Measurements from ENCODE around the gene ATP8B1. TPM values are rescaled to one million over a fixed set of nuclear protein-coding genes. Genes with fewer than 3 reads are reported as not detected.
A peak's percentile ranks its signal among the peaks of the same experiment; 100 is the strongest.

ATP8B1 gene
- total RNA-seq, 1 experiment from 2014 or later, result 12.4 TPM

DNA sequence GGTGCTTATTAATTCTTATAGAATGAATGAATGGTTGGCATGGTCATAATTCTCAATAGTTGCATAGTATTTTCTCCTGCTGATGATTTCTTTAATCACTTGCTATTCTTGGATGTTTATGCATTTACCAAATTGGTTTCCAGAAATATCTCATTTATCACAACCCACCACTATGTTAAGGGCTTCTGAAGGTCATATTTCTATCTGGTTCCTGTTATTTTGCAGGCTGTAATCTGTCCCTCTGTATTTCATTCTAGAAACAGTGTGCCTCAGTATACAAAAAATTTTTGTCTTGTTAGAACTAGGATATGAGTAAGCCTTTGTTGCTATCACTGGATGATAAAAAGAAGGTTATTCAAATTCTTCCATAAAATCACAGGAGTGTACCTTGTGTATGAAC lies 6.1 kb upstream of the ATP8B1 start:
- no peak for DNase-seq (ENCODE audit: low read depth in 1 of 2, low spot score in 2 of 2)
- H3K9me3 ChIP-seq (replicated peaks), result peaks cover 4% of the 10 kb centered on the region; the same call in 1 of the 2 replicates
- H3K4me3 ChIP-seq, result no peak overlapping the region
- no peaks in the 10 kb centered on the region for H3K27me3 ChIP-seq (replicated peaks)
- no peaks in the 10 kb centered on the region for H3K36me3 ChIP-seq
- 0 out of 2 replicates have a peak overlapping the region, but pooled peaks have one; percentile 0 for H3K27ac ChIP-seq
- peaks cover 59% of the 10 kb centered on the region for H3K4me1 ChIP-seq (replicated peaks)

DNA sequence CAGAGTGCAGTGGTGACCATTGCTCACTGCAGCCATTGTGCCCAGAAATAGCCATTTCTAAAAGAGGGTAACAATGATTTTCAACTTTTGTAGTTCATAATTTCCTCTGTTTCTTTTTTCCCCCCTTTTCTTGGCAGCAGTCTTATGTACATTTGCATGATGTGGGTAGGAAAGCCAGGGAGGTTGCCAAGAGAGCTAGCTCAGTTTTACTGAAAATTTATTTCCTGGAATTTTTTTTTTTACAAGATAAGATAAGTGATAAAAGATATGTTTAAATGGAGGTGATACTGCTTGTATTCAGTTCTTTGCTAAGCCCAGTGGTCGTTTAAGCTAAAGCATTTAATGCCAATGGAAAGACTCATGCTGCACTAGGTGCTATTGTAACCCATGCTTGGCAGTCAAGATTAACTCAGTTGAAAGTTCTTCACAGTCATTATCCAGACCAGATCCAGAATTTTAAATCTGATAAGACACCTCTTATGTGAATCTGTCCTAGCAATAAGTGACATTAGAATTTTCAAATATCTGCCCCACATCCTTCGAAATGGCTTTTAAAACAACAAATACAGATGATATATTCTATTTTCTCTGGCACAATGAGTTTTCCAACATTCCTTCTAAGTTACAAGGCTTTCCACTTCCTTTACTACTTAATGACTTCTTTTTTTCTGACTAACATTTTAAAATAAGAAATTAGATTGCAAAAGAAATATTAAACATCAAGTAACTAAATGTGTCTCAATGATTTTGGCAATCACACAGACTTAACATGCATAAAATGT lies 4.4 kb upstream of the ATP8B1 start:
- Histone ChIP-seq H3K27ac (peak overlapping the region; percentile 96), H3K36me3 (no peaks in the 10 kb centered on the region), H3K27me3 (replicated peaks) (no peaks in the 10 kb centered on the region), H3K4me3 (no peak overlapping the region), H3K4me1 (replicated peaks) (peaks cover 55% of the 10 kb centered on the region), H3K9me3 (replicated peaks) (peaks cover 4% of the 10 kb centered on the region; the same call in 1 of the 2 replicates)
- DNase-seq (ENCODE audit: low read depth in 1 of 2, low spot score in 2 of 2), result peak in 1 of 2 experiments; percentile 72

DNA sequence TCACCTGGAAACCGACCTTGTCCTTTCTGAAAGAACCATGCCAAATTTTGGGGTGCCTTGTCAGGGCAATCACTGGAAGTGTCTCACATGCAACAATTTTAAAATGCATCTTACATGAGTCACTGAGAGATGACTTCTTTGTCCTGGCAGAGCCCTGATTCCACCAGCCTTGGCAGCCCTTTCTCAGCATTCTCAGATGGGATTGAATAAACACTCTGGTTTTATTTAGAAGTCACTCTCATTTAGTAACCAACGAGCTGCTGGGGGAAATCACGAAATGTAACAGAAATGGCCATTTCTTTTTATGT lies 3.8 kb upstream of the ATP8B1 start:
- Histone ChIP-seq H3K4me1 (replicated peaks) (peaks cover 59% of the 10 kb centered on the region), H3K27me3 (replicated peaks) (no peaks in the 10 kb centered on the region), H3K4me3 (no peak overlapping the region), H3K27ac (peak overlapping the region; percentile 96), H3K9me3 (replicated peaks) (peaks cover 2% of the 10 kb centered on the region; the same call in 1 of the 2 replicates), H3K36me3 (peaks cover 4% of the 10 kb centered on the region; the same call in 1 of the 2 replicates)
- peak; percentile 84 to 87 for DNase-seq (ENCODE audit: low read depth in 1 of 2, low spot score in 2 of 2)

DNA sequence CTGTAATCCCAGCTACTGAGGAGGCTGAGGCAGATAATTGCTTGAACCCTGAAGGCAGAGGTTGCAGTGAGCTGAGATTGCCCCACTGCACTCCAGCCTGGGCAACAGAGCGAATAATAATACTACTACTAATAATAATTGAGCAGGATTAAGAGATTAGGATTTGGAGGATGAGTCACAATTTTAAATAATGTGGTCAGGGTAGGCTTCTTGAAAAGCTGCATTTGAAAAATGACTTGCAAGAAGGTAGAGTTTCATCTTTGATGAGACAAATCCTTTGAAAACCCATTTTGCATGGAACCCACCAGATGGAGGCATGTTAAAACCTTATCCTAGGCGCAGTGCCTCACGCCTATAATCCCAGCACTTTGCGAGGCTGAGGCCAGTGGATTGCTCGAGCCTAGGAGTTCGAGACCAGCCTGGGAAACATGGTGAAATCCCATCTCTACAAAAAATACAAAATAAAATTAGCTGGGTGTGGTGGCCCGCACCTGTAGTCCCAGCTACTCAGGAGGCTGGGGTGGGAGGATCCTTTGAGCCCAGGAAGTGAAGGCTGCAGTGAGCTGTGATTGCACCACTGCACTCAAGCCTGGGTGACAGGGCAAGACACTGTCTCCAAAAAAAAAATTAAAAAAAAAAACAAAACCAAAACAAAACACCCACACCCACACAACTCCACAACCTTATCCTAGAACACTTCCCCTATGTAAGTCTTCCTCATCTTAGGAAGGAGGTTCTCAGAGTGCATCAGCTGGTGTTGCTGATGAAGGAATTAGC lies 3.3 kb upstream of the ATP8B1 start:
- Histone ChIP-seq H3K9me3 (replicated peaks) (no peaks in the 10 kb centered on the region), H3K4me1 (replicated peaks) (peaks cover 57% of the 10 kb centered on the region), H3K4me3 (no peak overlapping the region), H3K27me3 (replicated peaks) (no peaks in the 10 kb centered on the region), H3K27ac (peak overlapping the region; percentile 96), H3K36me3 (peaks cover 4% of the 10 kb centered on the region; the same call in 1 of the 2 replicates)
- no peak for DNase-seq (ENCODE audit: low read depth in 1 of 2, low spot score in 2 of 2)

DNA sequence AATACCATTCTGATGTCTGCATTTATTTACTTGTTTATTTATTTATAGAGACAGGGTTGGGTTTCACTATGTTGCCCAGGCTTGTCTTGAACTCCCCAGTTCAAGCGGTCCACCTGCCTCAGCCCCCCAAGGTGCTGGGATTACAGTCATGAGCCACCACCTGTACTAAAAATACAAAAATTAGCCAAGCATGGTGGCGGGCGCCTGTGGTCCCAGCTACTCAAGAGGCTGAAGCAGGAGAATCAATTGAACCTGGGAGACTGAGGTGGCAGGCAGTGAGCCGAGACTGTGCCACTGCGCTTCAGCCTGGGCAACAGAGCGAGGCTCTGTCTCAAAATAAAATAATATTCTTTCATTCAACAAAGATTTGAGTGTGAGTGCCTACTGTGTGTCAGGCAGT lies 2.0 kb upstream of the ATP8B1 start:
- Histone ChIP-seq H3K4me3 (no peak overlapping the region), H3K36me3 (peaks cover 4% of the 10 kb centered on the region; the same call in 1 of the 2 replicates), H3K27me3 (replicated peaks) (no peaks in the 10 kb centered on the region), H3K9me3 (replicated peaks) (no peaks in the 10 kb centered on the region), H3K27ac (no peak overlapping the region), H3K4me1 (replicated peaks) (peaks cover 54% of the 10 kb centered on the region)
- no peak for DNase-seq (ENCODE audit: low read depth in 1 of 2, low spot score in 2 of 2)

DNA sequence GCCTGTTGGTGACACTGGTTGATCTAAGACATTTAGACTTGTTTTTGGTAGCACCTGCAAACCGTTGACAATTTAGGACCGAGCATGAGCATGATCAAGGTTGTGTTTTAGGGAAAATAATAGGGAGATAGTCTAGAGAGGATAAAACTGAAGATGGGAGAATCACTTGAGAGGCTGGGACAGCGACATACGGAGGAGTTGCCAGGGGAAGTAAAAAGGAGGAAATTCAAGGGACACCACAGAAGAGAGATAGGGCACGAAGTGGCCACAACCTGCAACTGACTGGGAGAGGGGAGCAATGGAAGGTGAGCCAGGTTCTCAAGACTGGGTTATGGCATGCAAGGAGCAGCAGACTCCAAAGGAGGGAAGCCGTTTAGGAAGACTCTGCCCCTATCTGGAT lies 1.4 kb upstream of the ATP8B1 start:
- Histone ChIP-seq H3K27me3 (replicated peaks) (no peaks in the 10 kb centered on the region), H3K4me1 (replicated peaks) (peaks cover 52% of the 10 kb centered on the region), H3K27ac (no peak overlapping the region), H3K36me3 (peaks cover 4% of the 10 kb centered on the region; the same call in 1 of the 2 replicates), H3K4me3 (no peak overlapping the region), H3K9me3 (replicated peaks) (no peaks in the 10 kb centered on the region)
- no peak for DNase-seq (ENCODE audit: low read depth in 1 of 2, low spot score in 2 of 2)

DNA sequence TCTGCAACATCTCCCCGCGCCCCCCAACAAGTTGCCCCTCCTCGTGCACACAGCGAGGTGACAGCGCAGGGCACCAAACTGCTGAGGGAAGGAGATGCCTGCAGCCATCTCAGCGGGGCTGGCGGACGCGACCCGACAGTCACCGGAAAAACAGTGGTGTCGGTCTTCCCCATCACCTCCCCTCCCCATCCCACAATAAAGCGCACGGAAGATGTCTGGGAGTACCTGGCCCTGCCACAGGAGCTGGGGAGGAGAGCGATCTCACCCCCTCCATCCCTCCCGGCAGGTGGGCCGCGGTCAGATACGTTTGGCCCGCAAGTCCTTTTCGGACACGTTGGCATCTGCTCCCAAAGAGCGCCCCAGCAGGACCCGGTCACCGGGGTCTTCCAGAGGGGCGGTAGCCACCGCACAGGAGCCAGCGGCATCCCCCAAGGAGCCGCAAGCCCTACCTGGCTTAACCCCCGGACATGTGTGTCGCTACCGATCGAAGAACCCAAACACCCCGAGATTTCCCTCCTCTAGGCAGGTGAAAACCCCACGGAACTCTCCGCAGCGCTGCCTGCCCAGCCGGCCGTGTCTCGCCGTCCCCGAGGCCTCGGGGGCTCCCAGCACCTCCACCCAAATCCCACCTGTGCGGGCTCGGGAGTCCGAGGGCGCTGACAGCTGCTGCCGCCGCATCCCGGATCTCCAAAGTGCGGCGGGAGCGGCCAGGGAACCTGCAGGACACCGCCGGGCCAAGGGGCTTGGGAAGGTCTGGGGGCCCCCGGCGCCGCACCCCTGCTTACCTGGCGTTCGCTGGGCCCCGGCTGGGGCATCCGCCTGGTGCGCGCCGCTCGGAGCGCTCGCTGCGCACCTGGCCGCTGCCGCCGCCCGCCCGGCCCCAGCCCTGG lies 657 bp downstream of the ATP8B1 start:
- peaks cover 4% of the 10 kb centered on the region; the same call in 1 of the 2 replicates for H3K36me3 ChIP-seq
- H3K27me3 ChIP-seq (replicated peaks), result no peaks in the 10 kb centered on the region
- no peak for DNase-seq (ENCODE audit: low read depth in 1 of 2, low spot score in 2 of 2)
- H3K9me3 ChIP-seq (replicated peaks), result no peaks in the 10 kb centered on the region
- peak overlapping the region; percentile 75 for H3K4me3 ChIP-seq
- H3K4me1 ChIP-seq (replicated peaks), result peaks cover 31% of the 10 kb centered on the region
- H3K27ac ChIP-seq, result no peak overlapping the region

DNA sequence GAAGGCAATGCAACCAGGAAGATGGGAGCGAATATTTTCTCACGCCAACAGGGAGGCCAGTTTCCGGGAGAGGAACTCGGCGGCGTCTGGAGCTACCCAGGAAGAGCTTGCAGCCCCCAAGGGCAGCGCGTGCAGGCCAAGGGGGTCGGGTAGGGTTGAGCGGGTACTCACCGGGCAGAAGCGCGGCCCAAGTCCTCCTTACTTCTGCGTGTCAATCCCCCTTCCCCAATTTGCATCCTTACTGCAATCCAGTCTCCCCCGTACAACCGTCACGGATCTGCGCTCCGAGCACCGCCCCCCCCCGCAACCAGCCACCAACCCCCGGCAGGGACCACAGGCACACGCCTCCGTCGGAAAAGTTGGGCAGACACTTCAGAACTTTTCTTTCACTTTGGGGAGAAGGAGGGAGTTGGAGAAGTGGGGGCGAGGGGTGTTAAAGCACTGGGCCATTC lies 1.3 kb downstream of the ATP8B1 start:
- H3K27ac ChIP-seq, result no peak overlapping the region
- DNase-seq (ENCODE audit: low read depth in 1 of 2, low spot score in 2 of 2), result no peak

DNA sequence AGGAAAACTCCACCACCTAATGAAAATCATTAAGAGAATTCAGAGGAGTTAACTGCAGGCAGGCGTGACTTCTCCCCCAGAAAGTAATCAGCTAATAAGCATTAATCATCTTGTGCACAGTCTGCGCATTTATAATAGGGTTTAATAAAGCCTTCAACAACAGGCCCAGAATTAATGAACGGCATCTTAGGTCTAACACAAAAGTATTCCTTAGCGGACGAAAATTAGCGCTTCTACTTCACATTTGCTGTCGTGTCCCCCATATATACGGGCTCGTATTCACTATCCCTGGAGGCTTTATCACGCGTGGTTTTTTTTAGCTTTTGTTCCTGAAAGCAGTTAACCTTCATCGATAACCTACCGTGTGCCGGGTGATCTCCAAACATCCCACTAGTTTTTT lies 1.8 kb downstream of the ATP8B1 start:
- Histone ChIP-seq H3K27me3 (replicated peaks) (no peaks in the 10 kb centered on the region), H3K9me3 (replicated peaks) (no peaks in the 10 kb centered on the region), H3K4me3 (peak overlapping the region; percentile 75), H3K4me1 (replicated peaks) (peaks cover 25% of the 10 kb centered on the region), H3K36me3 (peaks cover 4% of the 10 kb centered on the region; the same call in 1 of the 2 replicates), H3K27ac (no peak overlapping the region)
- DNase-seq (ENCODE audit: low read depth in 1 of 2, low spot score in 2 of 2), result no peak

More for the DNA sequence above, 1.3 kb downstream of the ATP8B1 start:
- Histone ChIP-seq H3K9me3 (replicated peaks) (no peaks in the 10 kb centered on the region), H3K4me1 (replicated peaks) (peaks cover 30% of the 10 kb centered on the region), H3K4me3 (peak overlapping the region; percentile 75), H3K36me3 (peaks cover 4% of the 10 kb centered on the region; the same call in 1 of the 2 replicates), H3K27me3 (replicated peaks) (no peaks in the 10 kb centered on the region)

DNA sequence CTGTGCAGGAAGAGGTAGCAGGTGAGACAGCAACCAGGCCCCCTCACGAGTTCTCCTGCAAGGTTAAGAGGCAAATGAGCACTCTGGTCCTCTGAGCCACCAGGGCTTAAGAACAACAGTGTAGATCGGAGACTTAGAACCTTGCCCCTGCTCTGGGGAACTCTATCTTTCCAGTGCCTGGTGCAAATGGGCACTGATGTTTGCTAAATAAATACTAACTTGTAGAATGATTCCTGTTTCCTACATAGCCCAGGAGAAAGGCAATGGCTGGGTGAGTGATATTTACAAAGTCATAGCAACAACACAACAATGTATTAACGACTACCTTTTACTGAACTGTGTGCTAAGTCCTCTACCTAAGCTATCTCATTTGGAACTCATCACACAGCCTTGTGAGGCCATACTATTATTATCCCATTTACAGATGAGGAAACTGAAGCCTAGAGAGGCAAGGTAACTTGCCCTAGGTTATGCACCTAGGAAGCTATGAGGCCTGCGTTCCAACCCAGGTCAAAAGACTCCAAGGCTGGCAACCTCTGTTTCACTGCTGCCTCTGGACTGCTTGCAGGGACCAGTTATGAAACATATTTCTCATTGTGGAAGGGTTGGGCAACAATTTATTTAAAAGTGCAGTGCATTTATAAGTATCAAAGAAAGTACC lies 4.3 kb downstream of the ATP8B1 start:
- no peak overlapping the region for H3K27ac ChIP-seq

DNA sequence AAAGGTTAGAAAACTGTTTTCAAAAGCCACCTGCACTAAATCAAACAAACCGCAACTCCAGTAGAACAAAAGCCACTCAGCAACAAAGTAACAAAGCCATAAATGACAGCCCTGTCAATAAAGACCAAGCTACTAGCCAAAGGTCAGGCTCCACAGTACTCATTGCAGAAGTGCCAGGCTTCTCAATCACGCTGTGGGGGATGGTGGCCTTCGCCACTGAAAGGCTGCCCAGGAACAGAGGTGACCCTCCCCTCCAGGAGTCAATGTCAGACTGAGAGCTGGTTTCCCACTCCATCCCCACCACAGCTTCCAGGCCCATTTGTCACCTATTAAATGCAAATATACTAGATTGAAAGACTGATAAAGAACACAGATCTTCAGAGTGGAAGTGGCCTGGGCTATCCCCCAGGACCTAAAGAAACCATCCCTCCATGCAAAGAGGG lies 5.9 kb downstream of the ATP8B1 start:
- Histone ChIP-seq H3K4me1 (replicated peaks) (peaks cover 29% of the 10 kb centered on the region), H3K27me3 (replicated peaks) (no peaks in the 10 kb centered on the region), H3K9me3 (replicated peaks) (no peaks in the 10 kb centered on the region), H3K4me3 (no peak overlapping the region), H3K27ac (no peak overlapping the region), H3K36me3 (peaks cover 2% of the 10 kb centered on the region; the same call in 1 of the 2 replicates)
- no peak for DNase-seq (ENCODE audit: low read depth in 1 of 2, low spot score in 2 of 2)

More for the DNA sequence above, 4.3 kb downstream of the ATP8B1 start:
- no peak for DNase-seq (ENCODE audit: low read depth in 1 of 2, low spot score in 2 of 2)
- Histone ChIP-seq H3K4me1 (replicated peaks) (peaks cover 24% of the 10 kb centered on the region), H3K36me3 (peaks cover 4% of the 10 kb centered on the region; the same call in 1 of the 2 replicates), H3K27me3 (replicated peaks) (no peaks in the 10 kb centered on the region), H3K9me3 (replicated peaks) (no peaks in the 10 kb centered on the region), H3K4me3 (no peak overlapping the region)

DNA sequence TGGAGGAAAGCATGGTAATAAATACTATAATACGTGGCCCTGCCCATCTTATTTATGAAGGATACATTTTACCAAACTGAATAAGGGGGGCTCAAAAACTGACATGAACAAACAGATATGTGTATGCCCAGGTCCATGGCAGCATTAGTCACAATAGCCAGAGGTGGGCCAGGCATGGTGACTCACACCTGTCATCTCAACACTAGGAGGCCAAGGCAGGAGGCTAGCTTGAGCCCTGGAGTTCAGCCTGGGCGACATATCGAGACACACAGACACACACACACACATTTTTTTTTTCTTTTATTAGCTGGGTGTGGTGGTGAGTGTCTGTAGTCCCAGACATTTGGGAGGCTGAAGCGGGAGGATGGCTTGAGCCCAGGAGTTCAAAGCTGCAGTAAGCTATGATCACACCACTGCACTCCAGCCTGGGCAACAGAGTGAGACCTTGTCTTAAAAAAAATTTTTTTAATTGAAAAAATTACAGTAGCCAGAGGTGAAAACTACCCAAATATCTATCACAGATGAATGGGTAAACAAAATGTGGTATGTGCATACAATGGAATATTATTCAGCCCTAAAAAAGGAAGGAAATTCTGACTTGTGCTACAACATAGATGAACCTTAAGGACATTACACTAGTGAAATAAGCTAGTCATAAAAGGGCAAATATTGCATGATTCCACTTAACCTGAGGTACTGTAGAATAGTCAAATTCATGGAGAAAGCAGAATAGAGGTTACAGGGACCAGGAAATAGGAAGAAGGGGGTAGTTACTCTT lies 8.0 kb downstream of the ATP8B1 start:
- Histone ChIP-seq H3K27me3 (replicated peaks) (no peaks in the 10 kb centered on the region), H3K27ac (no peak overlapping the region), H3K36me3 (no peaks in the 10 kb centered on the region; the same call in 1 of the 2 replicates), H3K4me3 (no peak overlapping the region), H3K4me1 (replicated peaks) (peaks cover 24% of the 10 kb centered on the region), H3K9me3 (replicated peaks) (no peaks in the 10 kb centered on the region)
- no peak for DNase-seq (ENCODE audit: low read depth in 1 of 2, low spot score in 2 of 2)

All from SJSA1 (cell line).